ENCODE data around the gene NRL. TPM values are rescaled to one million over a fixed set of nuclear protein-coding genes. Genes with fewer than 3 reads are reported as not detected.

Gene NRL
- total RNA-seq, 1 experiment from 2014 or later, result 1.3 TPM

DNA sequence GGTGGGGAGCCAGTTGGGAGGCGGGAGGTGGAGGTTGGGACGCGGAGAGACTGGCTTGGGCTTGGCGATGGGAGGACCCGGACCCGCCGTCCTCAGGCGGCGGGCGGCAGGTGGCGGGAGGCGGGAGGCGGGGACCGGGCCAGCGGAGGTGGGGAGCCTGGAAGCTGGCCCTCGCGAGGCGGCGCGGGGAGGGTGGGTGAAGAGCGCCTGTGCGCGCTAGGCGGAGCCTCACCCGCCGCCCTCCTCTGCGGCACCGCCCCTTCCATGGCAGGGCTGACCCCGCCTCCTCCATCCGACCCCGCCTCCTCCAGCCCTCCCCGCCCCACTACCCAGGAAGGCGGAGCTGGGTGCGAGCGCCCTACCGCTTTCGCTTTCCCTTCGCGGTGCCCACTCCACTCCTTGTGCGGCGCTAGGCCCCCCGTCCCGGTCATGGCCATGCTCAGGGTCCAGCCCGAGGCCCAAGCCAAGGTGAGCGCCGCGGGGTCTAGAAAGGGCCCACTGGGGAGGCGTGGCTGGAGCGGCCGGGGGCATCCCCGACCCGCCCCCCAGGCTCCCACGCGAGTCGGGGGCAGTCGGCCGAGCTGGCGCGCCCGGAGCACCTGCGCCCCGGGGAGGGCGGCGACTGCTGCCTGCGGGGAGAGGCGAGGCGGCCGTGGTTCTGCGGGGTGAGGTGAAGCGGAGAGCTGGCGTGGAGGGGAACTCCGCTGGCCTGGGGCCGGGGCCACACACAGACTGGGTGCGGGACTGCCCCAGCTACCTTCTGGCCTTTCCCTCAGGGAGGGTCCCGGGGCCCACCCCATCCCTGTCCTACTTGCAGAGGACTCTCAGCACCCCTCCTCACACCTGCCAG is 21.3 kb upstream of the NRL start, which contains the start of gene PSME1 (continued):
- TF ChIP-seq ZSCAN18 (CRISPR knock-in tag; IDR thresholded peaks at IDR 0.05) (no peak), ZNF532 (CRISPR knock-in tag; IDR thresholded peaks at IDR 0.05; ENCODE audit: borderline replicate concordance) (no peak), FOXP1 (CRISPR knock-in tag; IDR thresholded peaks at IDR 0.05; ENCODE audit: borderline replicate concordance) (no peak), E2F4 (CRISPR knock-in tag; IDR thresholded peaks at IDR 0.05; ENCODE audit: borderline replicate concordance, low read depth) (no peak), USF2 (CRISPR knock-in tag; IDR thresholded peaks at IDR 0.05) (no peak), NFATC4 (CRISPR knock-in tag; IDR thresholded peaks at IDR 0.05) (no peak), ZNF138 (CRISPR knock-in tag; conservative IDR thresholded peaks at IDR 0.05) (no peak), TEAD4 (CRISPR knock-in tag; IDR thresholded peaks at IDR 0.05) (no peak), STAT6 (CRISPR knock-in tag; conservative IDR thresholded peaks at IDR 0.05; ENCODE audit: low read depth) (no peak), FOXJ3 (CRISPR knock-in tag; IDR thresholded peaks at IDR 0.05; ENCODE audit: borderline replicate concordance) (no peak), ETV6 (CRISPR knock-in tag; IDR thresholded peaks at IDR 0.05) (no peak)
- TF ChIP-seq, protein P1, sequence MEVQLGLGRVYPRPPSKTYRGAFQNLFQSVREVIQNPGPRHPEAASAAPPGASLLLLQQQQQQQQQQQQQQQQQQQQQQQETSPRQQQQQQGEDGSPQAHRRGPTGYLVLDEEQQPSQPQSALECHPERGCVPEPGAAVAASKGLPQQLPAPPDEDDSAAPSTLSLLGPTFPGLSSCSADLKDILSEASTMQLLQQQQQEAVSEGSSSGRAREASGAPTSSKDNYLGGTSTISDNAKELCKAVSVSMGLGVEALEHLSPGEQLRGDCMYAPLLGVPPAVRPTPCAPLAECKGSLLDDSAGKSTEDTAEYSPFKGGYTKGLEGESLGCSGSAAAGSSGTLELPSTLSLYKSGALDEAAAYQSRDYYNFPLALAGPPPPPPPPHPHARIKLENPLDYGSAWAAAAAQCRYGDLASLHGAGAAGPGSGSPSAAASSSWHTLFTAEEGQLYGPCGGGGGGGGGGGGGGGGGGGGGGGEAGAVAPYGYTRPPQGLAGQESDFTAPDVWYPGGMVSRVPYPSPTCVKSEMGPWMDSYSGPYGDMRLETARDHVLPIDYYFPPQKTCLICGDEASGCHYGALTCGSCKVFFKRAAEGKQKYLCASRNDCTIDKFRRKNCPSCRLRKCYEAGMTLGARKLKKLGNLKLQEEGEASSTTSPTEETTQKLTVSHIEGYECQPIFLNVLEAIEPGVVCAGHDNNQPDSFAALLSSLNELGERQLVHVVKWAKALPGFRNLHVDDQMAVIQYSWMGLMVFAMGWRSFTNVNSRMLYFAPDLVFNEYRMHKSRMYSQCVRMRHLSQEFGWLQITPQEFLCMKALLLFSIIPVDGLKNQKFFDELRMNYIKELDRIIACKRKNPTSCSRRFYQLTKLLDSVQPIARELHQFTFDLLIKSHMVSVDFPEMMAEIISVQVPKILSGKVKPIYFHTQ (CRISPR knock-in tag; IDR thresholded peaks at IDR 0.05), result no peak
- TF ChIP-seq, protein P2, sequence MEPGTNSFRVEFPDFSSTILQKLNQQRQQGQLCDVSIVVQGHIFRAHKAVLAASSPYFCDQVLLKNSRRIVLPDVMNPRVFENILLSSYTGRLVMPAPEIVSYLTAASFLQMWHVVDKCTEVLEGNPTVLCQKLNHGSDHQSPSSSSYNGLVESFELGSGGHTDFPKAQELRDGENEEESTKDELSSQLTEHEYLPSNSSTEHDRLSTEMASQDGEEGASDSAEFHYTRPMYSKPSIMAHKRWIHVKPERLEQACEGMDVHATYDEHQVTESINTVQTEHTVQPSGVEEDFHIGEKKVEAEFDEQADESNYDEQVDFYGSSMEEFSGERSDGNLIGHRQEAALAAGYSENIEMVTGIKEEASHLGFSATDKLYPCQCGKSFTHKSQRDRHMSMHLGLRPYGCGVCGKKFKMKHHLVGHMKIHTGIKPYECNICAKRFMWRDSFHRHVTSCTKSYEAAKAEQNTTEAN (CRISPR knock-in tag; IDR thresholded peaks at IDR 0.05), result no peak
- TF ChIP-seq, protein P3, sequence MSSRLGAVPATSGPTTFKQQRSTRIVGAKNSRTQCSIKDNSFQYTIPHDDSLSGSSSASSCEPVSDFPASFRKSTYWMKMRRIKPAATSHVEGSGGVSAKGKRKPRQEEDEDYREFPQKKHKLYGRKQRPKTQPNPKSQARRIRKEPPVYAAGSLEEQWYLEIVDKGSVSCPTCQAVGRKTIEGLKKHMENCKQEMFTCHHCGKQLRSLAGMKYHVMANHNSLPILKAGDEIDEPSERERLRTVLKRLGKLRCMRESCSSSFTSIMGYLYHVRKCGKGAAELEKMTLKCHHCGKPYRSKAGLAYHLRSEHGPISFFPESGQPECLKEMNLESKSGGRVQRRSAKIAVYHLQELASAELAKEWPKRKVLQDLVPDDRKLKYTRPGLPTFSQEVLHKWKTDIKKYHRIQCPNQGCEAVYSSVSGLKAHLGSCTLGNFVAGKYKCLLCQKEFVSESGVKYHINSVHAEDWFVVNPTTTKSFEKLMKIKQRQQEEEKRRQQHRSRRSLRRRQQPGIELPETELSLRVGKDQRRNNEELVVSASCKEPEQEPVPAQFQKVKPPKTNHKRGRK (CRISPR knock-in tag; IDR thresholded peaks at IDR 0.05; ENCODE audit: borderline replicate concordance), result no peak
- TF ChIP-seq, protein P4, sequence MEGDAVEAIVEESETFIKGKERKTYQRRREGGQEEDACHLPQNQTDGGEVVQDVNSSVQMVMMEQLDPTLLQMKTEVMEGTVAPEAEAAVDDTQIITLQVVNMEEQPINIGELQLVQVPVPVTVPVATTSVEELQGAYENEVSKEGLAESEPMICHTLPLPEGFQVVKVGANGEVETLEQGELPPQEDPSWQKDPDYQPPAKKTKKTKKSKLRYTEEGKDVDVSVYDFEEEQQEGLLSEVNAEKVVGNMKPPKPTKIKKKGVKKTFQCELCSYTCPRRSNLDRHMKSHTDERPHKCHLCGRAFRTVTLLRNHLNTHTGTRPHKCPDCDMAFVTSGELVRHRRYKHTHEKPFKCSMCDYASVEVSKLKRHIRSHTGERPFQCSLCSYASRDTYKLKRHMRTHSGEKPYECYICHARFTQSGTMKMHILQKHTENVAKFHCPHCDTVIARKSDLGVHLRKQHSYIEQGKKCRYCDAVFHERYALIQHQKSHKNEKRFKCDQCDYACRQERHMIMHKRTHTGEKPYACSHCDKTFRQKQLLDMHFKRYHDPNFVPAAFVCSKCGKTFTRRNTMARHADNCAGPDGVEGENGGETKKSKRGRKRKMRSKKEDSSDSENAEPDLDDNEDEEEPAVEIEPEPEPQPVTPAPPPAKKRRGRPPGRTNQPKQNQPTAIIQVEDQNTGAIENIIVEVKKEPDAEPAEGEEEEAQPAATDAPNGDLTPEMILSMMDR (IDR thresholded peaks at IDR 0.05), result no peak
- TF ChIP-seq, protein P5, sequence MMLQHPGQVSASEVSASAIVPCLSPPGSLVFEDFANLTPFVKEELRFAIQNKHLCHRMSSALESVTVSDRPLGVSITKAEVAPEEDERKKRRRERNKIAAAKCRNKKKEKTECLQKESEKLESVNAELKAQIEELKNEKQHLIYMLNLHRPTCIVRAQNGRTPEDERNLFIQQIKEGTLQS (CRISPR knock-in tag; conservative IDR thresholded peaks at IDR 0.05), result no peak
